DMS153 treated with DMSO at 0.1 percent for 48 hours (cell line): ENCODE measurements around the gene AKAP8L.

Experiments used
- DNase-seq: peaks from one replicate; lab custom pipeline; 2025; ENCODE audit not compliant: unreplicated experiment; lab: John Stamatoyannopoulos, UW

The AKAP8L gene

DNA sequence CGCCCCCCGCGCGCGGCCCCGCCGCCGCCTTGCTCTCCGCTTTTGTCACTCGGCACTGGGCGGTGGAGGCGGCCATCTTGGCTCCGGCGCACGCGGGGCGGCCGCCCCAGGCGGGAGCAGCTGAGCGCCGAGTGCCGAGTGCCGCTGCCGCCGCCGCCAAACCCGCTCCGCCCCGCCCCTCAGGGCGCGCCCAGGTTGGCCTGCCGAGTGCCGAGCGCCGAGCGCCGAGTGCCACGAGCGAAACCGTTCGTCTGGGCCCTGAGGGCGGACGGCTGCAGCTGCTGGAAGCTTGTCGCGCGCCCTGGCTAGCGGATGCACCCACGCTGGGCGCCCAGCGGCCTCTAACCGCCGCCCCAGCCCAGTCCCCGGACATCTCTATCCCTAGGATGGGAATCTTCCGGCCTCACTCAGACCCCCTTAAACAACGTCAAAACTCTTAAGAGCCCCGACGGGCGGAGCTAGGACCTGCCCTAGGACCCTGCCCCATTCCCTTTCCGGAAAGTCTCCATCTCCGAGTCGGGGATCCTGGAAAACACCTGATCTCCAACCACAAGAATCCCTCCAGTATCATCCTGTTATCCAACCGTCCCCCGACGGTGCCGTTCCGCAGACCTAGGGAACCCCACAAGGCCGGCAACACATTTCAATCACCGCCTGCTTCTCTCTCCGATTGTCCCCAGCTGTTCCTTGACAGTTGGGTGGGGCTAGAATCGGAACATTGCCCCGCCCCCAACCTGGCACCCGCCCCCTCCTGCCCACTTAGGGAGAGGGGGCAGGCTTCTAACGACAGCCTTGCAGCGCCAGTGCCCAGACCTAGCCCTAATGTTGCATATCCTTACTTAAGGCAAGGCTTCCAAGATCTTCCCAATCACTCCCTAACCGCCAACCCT is 14.1 kb upstream of the AKAP8L start:
- peak; percentile 59 for DNase-seq

DNA sequence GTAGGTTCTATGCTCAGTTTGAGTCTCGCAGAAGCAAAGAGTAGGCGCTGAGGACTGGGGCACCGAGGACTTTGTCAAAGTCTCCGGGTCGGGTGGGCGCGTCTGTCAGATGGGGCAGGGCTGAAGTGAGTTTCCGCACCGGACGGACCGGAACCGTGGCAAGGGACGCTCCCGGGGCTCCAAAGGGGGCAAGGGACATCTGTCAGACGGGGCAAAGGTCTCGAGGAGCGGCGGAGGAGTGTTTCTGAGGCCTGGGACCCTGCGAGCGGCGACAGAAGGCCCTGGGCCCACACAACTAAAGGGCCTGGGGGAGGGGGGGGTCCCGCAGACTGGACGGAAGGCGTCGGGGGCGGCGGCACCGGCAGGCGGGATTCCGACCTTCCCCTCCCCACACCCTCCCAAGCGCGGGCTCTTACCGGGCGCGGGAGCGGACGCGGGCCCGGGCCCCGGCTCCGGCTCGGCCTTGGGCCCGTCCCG is 13.3 kb upstream of the AKAP8L start:
- DNase-seq: no peak

DNA sequence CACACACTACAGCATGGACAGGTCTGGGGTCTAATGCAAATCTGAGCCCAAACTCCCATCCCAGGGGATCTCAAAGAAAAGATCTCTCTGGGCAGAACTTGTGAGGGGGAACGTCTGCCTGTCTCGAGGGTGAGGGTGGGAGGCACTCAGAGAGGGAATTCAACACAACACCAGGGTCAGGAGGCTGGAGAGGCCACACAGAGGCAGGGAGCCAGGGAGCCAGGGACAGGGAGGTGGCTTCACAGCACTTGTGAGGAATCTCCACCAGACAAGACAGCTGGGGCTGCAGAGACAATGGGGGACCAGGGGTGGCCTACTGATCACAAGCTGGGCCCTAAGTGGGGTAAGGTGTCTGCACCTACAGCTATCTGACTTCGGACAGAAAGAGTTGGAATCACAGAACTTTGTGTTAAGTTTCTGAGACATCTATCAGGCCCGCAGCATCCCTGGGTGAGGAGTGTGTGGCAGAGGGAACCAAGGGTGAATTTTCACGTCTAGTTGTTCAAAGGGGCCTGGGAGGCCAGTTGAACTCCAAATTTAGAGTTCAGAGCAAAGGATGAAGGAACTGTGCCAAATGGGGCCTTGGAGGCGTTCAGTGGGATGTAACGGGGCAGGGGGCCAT is 12.7 kb upstream of the AKAP8L start:
- DNase-seq: no peak

DNA sequence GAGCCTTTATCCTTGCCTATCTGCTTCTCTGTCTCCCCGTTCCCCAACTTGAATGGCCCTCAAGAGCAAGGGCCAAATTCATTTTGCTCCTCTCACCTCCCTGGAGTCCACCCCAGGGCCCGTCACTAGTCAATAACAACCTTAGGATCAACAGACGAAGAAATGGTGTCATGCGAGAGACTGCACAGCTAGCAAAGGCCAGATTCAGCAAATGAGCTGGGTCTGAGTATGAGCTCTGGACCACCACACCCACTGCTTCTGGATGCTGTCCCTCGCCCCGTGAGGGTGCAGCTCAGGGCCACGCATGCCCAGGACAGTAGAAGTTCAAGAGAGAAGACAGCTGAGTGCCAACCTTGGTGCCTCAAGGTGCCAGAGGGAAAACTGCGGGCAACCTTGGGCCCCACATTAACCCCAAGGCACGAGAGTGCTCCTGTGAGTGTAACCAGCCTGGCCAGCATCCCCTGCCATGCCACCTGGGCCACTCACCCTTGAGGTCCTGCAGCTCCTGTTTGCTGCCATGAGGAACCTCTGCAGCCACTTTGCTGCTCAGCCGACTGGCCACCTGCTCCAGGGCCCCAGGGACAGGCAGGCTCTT is 11.8 kb upstream of the AKAP8L start:
- no peak for DNase-seq

DNA sequence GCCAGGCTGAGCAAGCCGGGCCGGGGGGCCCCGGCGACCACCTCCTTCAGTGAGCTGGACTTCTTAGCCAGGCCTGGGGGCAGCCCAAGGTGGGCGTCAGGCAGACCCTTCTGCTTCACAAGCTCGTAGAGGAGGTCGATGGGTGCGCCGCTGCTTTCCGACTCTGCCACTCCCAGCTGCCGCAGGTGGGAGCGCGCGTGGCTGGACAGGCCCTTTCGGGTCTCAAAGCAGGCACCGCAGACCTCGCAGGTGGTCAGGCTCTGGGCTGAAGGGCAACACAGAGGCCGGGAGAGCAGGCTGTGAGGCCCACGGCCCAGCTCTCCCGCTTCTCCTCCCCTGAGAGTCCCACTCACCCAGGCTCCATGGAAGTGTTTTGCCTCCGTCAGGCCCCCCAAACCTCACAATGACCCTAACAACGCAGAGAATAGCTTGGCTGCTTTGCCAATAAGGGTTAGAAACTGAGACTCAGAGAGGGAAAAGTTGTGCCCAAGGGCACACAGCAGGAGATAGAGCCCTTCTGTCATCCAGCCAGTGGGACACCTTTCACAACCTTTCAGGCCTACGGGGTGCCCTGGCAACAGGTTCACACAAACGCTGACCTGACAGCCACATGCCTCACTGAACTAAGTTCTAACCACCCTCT is 11.2 kb upstream of the AKAP8L start:
- DNase-seq: no peak

DNA sequence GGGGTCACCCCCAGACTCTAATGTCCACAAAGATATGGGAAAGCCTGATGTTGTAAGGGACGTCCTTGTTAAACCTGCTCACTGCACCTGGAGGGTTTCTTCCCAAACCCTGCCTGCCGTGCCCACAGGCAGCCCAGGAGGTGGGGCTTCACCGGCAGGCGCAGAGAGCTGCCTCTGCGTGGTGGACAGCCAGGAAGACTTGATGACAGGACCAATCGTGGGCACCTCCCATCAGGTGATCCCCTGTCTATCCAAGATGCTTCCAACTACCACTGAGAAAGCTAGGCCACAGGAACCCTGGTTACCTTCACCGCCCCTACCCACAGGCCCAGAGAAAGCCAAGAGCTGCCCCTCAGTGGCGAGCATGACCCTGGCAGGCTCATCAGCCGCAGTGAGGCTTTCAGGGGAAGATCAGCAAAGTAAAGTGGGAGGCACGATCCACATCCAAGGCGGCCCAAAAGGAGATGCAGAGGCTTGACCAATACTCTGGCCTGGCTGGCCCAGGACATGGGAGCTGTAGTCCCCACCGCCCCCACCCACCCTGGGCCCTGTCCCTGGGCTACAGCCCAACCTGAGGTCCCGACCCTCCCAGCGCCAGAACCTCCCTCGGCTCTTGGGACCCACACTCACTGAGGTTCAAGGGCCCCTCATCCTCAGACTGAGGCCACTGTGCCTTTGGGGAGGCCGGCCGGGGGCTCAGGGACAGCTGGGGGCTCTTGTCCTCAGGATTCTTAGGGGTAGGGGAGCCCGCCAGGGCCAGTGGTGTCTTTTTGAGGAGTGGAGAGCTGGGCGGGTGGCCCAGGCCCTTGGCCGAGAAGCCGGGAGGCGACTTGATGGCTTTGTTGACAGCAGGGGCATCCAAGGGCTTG is 10.4 kb upstream of the AKAP8L start:
- DNase-seq: no peak

DNA sequence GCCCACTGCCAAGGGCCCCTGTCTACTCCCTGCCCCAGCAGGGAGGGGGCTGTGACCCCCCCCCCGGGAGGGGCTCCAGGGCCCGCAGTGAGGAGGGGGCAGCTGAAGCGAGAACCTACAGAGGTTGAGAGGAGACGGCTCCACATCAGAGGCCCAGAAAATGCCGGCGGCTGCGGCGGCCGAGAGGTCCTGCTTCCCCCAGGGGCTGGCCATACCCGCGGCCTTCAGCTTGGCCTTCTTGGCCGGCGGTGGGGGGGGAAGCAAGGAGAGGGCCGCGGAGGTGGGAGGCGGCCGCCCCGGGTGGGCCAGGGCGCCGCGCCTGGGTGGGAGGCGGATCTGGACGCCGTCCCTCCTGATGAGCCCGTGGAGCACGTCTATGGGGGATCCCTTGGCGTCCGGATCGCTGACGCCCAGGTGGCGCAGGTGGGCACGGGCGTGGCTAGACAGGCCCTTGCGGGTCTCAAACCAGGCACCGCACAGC is 9.2 kb upstream of the AKAP8L start:
- no peak for DNase-seq

DNA sequence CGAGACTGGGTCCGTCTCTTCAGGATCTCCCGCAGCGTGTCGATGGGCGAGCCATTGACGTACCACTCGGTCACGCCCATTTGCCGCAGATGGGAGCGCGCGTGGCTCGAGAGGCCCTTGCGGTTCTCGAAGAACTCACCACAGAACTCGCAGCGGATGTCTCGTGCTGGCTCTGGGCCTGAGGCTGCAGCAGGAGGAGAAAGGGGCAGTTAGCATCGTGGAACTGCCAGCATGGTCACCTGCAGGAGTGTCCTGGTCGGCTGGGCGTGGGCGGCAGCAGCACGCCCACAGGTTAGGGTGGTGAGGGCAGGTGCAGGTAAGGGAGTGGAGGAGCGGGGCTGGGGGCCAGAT is 8.5 kb upstream of the AKAP8L start:
- no peak for DNase-seq

DNA sequence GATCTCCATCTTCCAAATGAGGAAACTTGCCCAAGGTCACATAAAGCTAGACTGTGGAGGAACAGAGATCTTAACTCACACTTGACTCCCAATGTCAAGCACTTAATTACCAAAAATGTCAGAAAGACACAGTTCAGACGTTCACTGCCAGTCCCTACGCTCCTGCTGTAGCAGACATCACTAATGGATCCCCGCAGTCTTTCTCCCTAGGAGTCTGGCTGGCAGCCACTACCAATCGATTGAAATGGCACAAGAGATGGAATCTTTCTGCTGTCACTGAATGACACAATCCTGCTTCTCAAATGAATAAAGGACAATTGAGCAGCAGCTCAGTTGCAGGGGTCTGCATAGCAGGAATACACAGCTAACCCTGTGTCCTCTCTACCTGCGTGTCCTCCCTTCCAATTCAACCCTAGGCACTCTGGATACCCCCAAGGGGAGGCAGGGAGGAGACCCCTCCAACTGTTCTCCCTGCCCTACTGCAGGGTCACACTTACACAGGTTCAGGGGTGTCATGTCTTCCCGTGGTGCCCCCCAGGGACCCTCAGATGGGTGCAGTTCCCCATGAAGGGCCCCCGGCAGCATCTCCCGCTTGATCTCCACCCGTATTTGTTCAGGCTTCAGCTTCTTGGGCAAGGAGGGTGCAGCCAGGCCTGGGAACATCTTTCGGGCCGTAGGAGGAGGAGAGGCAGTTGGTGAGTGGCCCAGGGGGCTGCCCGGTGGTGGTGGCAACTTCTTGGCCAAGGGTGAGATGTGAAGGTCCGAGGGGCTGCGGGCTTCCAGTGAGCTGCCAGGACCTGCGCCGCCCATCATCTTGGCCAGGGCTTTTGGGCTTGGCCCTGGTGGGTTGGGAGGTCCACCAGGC is 7.9 kb upstream of the AKAP8L start:
- DNase-seq: no peak

DNA sequence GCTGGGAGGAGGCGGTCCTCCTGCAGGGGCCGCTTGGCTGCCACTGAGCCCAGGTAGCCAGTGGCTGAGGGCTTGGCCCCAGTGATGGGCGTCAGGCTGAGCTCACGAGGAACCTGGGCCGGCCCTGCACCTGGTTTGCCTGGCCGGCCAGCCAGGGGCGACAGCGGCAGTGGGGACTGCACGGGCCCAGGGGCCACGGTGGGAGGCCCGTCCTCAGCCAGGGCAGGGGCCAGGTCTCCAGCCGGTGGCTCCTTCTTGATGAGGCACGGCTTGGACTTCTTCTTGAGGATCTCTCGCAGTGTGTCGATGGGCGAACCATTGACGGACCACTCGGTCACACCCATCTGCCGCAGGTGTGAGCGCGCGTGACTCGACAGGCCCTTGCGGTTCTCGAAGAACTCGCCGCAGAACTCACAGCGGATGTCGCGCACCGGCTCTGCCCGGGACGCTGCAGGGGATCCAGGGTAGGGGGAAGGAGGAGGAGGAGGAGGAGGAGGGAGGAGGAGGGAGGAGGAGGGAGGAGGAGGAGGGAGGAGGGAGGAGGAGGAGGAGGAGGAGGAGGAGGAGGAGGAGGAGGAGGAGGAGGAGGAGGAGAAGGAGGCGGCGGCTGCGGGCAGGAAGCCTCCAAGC is 6.6 kb upstream of the AKAP8L start:
- no peak for DNase-seq

DNA sequence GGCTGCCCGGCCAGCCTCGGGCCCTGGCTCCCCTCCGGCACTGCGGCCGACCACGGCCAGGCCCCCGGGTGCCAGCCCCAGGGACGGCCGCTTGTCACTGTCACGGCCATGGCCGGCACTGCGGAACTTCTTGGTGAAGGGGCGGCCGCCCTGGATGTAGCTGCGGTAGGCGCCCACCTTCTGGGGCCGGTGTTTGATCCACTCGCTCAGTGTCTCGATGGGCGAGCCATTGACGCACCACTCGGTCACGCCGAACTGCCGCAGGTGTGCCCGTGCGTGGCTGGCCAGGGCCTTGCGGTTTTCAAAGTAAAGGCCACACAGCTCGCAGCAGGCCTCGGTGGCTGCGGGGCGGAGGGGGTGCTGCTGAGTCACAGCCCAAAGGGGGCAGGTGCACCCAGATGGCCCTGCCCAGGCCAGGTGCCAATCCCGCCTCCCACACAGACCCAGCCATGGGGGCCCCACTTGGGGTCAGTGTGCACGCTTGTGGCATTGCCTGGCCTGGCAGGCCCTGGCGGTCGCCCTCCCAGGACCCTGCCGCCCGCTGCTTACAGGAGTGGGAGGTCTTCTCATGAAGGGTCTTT is 6.0 kb upstream of the AKAP8L start:
- no peak for DNase-seq

DNA sequence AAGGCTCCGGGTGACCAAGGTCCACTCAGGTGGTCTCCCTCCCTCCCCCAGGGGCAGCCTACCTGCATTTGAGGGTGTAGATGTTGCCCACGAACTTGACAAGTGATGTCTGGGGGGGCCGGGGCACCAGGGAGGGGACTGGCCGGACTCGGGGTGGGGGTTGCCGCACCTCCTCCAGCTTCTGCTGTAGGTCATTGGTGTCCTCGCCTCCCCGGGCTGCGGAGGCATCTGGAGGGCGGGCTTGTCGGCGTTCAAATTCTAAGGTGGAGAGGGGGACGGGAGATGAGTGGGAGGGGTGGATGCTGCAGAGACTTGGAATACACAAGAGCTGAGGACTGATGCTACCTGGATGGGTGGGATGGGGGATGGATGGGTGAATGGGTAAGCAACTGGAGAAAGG is 5.3 kb upstream of the AKAP8L start:
- DNase-seq: no peak

DNA sequence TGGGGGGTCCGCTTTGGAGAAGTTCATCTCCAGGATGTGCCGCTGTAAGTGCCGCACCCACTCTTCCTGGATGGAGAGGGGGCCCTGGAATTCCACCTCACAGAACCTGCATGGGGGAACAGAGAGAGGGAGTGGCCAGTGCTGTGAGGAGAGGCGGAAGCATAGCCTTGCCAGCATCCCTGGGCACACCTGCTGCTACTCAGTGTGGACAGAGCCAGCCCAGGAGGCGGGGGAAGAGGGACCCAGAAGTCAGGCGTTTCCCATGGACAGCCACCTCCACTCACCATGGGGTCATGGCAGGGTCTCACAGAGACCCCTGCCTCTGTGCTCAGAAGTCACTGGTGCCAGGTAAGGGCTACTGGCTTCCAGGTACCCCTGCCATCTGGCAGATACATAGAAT is 4.3 kb upstream of the AKAP8L start:
- no peak for DNase-seq

DNA sequence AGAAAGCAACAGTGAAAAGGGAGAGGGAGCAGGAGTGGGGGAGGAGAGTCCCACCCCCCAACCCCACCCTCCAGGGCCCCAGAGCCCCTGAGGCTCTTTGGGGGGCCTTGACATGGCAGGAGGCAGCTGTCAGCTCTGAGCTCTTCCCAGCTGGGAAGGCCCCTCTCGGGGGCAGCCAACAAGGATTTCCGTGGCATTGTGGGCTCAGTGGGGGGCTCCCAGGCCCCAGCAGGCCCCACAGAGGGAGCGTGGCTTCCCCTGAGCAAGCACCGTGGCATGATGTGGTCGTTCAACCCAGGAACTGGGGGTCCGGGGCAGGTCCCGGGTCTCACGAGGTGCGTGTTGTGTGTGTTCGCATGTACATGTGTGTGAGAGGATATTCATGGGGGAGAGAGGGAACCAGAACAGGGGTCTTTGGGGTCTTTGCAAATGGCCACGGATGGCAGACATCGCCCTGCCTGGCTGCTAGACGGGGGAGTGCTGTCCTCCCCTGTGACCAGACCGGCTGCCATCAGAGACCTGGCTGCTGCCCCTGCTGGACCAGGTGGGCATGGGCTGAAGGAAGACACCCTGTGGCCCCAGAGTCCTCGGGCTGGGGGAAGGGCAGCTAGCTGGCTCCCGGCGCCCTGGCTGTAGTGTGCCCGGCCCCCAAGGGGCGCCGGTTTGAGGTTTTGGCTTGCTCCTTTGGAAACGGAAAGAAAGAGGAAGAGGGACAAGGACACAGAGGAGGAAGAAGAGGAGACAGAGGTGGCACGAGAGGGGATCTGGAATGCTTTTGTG is 3.7 kb upstream of the AKAP8L start:
- DNase-seq: no peak

DNA sequence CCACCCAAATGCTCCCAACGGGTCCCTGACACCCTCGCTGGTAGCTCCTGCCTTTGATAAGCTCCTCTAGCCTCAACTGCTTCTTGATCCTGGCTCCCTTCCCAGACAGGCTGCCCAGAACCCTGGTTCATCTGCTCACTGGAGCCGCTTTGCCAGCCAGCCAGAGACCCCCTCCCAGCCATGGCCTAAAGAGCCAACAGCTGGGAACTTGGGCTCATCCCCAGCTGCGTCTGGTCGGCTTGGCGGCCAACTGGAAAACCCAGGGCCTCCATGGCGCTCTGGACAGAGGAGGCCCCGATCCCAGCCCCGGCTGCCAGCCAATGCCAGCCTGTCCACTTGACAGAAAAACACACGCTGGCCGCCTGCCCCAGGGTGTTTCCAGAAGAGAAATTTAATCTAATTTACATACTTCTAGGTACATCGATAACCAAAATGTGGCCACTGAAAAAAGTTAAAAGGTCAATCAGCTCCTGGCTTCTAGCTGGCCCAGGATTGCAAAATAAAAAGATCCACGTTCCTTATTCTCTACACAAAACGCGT is 3.0 kb upstream of the AKAP8L start:
- DNase-seq: no peak

DNA sequence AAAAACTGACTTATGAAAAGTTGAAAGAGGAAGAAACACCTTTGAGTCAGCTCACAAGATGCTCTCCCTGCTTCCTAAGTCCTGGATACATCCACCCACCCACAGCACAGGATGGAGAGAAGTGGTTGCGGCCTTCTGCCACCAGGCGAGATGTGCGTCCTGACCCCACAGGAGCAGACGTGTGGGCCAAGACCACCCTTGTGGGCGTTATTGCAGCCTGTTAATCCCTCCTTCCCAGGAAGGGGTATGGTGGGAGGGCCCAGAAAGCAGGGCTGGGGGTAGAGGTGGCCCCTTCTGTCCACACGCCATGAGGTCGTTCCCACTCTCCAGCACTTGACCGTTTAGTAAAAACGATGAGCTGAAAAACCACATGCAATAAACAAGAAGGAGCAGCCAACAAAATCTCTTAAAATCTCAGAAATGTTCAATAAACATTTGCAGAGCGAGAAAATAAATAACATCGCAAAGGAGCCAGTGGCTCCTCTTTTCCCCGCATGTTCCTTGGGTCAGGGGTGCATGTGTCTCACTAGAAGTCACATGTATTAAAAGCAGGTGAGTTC is 2.4 kb upstream of the AKAP8L start:
- DNase-seq: no peak

DNA sequence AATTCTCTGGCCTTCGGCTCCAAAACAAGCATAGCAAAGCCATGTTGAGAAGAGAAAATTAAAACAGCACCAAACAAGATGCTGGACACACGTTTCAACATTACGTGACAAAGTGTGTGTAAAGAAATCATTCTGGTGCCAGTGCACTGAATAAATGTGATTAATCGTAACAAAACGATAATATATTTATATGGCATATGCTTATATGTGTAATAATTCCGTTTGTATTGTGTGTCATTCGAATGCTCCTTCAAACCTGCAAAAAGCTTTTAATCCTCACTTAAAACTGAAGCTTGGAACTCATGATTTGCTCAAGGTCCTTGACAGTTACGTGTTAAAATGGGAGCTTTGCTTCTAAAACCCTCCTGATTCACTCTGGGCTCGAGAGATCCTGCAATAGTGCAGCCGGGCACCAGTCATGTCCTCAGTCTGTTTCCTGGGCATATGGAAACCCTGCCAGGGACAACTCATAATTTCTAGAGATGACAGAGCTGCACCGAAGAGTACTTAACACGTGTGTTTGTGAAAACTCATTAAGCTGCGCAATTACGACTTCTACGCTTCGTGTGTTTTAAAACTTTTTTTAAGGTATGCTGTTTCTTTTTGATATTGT is 731 bp upstream of the AKAP8L start:
- DNase-seq: no peak
